ENCODE data around the gene NUDT13.
A peak's percentile ranks its signal among the peaks of the same experiment; 100 is the strongest.

The NUDT13 gene

DNA sequence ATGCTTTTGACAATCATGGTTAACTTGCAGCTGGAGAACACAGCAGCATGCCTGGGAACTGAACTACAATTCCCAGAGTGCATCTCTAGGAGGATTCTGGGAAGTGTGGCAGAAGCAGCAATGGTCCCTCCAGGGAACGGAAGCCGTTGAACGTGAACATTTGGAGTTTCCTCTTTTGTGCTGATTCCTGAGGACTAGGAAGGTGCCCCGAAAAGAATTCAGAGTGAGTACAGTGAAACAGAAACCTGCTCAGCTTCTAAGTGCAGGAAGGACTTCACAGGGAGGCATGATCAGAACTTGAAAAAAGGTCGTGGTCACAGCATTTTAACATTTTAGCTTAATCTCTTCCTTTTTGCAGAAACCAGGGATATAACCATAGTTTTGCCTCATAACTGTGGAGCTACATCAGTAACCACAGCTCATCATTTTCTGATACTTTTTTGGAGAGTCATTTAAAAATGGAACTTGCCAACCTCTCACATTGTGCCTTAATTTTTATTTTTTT, at the start of gene NUDT13:
NUDT13 (plus strand) TSS at position 111 of the 505 bp plus-strand sequence. CDS start 3,911 bp downstream, outside the sequence.
- DNase-seq, result no peak

DNA sequence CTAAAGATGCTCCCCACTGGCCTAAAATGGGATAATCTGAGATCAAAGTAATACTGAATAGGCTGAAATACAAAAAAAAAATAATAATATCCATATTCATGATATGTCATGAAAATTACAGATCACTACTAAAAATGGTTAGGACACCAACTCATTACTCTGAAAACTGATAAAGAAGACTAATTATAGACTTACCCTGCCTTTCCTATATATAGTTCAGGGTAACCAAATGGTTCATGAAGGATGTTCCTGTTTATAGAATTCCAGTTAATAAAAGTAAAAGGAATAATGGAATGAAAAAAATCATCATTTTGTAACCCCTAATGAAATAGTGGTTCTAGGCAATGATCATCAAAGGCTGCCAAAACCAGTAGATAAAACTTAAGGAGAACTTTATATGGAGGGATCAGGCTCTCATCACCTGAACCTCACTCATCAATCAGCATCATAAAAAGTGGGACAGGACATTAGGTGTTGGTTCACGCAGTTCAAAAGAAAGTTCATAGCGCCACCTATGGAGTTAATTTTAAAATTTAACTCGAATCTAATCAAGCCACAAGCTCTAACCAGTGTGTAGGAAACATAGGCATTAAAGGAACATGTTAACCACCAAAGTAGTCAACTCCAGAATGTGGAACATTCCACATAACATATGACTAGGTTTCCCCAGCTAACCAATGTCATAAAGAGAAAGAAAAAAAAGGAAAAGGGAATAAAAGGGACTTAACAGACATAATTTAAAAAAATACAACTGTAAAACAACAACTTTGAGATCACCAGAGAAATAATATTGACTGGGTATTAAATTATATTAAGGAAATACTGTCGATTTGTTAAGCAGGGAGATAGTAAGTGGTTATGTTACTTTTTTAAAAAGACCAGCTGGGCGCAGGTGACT, 49.3 kb upstream of the NUDT13 start:
- no peak for DNase-seq

DNA sequence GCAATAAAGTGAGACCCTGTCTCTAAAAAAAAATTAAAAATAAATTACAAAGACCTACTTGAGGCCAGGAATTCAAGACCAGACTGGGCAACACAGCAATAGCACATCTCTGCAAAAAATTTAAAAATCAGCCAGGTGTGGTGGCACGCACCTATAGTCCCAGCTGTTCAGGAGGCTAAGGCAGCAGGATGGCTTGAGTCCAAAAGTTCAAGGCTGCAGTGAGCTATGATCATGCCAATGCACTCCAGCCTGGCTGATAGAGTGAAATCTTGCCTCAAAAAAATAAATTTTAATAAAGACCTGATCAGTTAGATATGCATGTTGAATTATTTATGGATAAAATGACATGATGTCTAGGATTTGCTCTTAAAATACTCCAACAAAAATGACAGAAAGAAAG, 48.5 kb upstream of the NUDT13 start:
- no peak for DNase-seq

DNA sequence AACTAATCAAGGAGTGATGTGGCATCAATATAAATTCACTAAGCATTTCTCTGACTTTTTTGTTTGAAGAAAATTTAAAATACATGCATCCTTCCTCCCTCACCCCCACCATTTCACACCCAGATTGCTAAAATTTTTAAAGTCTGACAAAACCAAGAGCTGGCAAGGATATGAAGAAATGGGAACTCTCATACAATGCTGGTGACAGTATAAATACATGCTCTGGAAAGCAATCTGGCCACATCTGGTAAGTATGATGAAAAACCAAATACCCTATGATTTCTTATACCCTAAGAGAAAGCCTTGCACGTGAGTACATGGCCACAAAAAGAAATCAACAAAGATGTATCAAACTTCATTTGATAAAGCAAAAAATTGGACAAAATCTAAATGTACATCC, 44.8 kb upstream of the NUDT13 start:
- no peak for DNase-seq

DNA sequence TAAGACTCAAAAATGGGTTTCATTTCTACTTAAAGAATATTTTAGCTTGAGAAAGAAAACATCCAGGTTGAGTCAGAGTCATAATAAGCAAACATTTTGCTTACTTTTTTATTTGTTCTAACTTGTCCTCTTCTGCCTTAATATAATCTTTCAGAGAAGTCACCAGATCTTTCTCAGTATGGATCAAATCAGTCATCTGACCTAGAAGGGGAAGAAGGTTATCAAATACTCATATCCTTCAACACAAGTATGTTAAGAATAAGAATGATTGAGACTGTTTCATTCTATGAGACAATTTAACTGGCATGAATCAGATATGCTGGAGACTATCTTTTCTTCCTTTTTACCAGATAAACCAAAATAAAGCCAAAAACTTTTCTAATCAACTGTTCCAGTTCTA, 36.6 kb upstream of the NUDT13 start:
- DNase-seq, result no peak

DNA sequence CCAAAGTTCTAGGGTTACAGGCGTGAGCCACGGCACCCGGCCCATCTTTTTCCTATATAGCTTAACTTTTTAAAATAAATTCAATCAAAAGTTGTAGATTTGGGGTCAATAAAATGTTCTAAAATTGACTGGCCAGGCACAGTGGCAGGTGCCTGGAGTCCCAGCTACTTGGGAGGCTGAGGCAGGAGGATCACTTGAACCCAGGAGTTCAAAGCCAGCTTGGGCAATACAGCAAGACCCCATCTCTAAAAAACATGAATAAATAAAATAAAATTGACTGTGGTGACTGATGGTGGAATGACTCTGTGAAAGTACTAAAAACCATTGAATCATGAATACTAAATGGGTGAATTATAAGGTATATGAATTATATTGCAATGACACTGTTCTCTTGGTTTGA, 34.4 kb upstream of the NUDT13 start:
- DNase-seq, result no peak

DNA sequence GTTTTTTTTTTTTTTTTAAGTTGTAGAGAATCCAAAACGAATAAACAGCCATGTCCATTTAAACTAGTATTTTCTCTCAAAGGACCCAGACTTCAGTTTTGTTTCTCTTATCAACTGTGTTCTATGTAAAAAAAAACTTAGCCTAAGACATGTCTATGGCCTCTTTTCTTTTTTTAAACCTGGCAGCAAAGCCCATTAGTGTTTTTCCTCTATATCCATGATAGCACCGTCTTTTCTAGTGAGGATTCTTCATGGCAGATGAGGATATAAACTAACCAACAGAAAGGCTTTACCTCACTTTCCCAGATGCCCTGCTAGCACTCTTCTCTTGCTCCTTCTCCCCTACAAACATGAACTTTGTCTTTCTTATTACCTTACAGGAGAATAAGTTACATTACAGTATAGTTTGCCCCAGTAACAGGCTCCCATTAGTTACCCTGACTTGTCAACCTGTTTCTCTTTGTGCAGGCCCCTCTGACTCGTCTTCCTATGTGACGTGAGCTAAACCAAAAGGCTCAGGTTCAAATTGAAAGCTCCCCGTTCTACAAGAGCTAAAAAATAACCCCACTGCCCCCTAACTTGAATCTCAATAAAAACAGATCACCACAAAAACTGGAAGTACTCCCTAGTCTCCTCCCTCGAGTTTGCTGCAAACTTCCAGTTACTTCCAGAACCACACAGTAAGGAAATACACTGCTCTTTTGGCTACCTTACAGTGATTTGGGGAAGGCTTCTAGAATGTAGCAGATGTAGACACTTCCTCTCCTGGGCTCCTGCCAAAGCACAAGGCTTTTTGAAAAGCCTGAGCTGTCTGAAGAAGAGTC, 33.7 kb upstream of the NUDT13 start:
- no peak for DNase-seq

DNA sequence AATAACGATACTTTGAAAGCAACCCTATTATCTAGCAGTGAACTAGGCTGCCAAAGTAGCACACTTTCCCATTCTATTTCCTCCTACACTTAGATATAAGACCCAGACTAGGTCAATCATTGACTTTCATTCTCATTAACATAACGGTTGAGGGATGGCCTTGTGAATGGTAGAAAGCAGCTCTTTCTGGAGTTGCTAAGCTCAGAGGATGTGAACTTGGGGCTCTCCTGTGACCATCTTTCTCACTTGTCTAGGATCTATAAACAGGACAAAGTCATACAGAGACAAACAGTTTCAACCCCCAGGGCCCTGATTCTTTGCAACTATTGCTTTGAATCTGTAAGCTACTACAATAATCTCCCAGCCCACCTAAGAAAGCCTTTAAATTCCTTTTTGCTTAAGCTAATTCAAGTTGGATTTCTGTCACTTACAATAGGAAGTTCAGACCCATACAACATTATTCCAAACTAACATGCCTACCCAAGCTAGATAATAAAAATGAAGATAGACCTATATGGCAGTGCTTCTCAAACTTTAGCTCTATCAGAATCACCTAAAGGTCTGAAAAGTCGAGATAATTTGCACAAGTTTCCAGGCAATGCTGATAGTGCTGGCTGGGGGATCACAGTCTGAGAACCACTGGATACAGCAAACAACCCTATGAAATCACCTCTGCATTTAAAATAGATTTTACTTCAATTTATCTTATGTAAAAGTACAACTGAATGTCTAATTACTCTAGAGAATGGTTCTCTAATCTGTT, 30.3 kb upstream of the NUDT13 start:
- no peak for DNase-seq

DNA sequence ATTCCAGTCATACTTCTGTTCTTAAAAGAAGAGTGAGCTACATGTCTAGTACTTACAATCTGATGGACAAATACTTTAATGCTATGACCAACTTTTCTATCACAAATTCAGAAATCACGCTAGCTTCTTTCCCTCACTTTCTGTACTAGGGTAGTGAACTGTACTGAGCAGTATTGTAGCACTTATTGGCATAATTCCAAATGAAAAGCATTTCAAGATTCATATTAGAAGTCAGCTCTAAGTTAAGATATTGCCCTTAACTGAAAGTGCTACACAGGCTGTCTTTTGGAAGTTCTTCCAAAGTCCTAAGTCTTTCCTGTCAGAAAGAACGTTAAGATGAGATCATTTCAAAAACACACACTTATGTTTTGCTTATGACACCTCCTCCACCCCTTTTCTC, 27.0 kb upstream of the NUDT13 start:
- no peak for DNase-seq

DNA sequence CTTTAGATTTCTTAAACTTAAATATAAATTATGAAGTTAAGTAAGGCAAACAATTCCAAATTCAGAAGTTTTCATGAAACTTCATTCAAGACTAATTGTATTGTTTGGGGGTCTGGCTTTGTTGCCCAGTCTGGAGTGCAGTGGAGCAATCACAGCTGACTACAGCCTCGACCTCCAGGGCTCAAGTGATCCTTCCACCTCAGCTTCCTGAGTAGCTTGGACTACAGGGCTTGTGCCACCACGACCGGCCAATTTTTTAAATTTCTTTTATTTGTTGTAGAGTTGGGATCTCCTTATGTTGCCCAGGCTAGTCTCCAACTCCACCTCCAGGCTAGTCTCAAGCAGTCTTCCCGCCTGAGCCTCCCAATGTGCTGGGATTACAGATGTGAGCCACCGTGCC, 26.0 kb upstream of the NUDT13 start:
- no peak for DNase-seq

DNA sequence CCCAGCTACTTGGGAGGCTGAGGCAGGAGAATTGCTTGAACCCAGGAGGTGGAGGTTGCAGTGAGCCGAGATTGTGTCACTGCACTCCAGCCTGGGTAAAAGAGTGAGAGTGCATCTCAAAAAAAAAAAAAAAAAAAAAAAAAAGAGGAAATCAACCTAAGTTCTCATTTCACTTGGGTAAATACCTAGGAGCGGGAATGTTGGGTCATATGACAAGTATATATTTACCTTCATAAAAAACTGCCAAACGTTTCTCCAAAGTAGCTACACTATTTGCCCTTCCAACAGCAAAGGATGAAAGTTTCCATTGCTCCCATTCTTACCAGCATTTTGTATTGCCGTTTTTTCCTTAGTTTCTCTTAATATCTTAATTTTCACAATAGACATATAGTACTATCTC, 23.4 kb upstream of the NUDT13 start:
- no peak for DNase-seq

DNA sequence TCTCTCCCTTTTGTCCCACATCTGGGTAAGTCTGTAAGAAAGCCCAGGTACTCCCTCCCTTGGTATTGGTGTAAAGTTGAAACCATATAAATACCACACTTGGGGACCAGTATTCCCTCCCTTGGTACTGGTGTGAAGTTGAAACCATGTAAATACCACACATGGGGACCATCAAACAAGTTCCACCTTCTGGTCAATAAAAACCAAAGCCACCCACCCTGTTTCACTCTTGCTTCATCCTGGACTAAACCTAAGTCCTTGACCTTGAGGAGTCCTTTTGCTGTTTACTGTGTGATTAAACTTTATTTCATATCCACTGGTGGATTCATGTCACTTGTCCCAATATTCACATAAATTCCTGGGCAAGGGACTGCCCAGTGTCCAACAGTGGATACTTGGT, 22.0 kb upstream of the NUDT13 start:
- DNase-seq, result no peak

DNA sequence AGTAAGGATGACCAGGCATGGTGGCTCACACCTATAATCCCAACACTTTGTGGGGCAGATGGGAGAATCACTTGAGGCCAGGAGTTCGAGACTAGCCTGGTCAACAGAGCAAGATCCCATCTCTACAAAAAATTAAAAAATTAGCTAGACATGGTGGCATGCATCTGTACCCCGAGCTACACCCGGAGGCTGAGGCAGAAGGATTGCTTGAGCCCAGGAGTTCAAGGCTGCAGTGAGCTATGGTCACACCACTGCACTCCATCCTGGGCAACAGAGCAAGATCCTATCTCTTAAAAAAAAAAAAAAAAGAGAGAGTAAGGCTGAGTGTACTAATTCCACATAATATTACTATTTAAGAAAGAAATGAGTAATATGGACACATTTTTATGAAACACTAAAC, 17.4 kb upstream of the NUDT13 start:
- no peak for DNase-seq

DNA sequence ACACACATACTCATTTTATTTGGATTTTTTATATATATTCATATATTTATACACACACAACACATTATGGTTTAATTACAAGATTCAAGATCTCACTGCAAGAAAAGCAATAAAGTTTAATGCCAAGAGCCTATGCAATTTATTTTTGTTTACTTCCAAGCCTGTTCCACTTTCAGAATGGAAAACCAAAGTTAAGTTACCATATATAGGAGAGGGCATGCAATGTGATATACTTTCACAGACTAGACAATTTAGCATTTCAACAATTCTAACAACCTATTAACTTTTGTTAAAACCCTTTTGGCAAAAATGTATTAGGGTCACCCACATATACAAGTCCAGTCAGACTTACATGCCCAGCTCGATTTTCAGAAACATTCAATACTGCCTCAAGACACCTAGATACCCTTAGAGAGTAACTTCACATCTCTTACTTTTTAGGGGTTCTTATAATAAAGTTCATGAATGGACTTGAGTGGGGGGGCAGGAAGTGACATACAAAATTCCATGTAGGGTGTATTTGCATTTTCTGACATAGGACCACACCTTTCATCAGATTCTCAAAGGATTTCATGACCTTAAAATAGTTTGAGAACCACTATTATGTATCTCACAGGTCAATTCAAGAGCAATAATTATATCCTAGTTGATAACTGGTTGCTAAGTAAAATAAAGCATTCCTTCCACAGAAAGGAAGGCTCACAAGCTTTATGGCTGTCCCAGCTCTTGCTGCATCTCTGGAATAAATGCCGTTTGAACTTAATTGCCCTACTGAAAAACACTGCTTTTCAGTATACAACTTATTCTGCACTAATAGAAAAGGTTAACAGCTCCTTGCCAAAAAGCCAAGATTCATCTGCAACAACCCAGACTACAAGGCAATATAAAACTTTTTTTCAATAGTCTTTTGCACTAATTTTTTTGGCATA, 16.1 kb upstream of the NUDT13 start:
- no peak for DNase-seq

DNA sequence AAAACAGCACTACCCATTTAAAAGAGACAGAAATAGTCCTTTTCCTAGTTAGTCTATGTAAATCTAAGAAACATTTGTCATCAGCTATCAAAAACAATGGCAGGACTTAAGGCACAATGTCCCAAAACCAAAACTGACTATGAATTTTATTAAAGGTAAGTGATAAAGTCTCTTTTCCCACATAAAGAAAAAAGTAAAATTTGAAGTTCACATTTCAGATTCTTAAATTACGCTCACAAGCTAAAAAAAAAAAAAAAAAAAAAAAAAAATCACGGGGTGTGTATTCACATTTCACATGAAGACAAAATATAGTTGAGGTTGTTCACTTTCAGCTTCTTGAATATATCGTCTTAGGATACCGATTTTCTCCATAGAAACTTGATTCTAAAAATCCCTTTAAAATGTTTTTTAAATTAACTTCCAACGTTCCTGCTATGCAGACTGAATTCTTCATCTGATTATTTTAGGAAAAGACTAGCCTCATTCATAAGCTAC, 15.2 kb upstream of the NUDT13 start:
- no peak for DNase-seq

DNA sequence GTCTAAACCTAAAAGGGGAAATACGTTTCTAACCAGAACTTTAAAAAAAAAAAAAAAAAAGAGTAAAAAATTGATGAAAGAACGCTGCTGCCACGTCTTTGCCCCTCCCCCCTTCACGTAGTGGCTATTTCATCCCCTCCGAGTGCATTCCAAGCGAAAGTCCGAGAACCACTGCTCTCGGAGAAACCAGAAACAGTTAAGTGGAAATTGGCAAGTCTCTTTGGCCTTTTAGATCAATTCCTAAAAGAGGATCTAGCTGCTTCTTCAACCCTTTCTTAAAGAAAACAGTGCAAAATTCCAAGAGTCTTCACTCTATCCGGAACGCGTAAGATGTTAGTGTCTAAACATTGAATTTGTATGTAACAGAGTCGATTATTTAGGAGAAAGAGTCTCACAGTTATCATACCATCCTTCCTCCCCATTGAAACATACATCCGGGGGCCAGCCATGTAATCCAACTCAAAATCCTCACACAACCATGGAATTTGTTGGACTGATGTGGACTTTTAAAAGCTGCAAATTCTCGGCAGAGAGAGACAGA, 14.7 kb upstream of the NUDT13 start:
- no peak for DNase-seq

DNA sequence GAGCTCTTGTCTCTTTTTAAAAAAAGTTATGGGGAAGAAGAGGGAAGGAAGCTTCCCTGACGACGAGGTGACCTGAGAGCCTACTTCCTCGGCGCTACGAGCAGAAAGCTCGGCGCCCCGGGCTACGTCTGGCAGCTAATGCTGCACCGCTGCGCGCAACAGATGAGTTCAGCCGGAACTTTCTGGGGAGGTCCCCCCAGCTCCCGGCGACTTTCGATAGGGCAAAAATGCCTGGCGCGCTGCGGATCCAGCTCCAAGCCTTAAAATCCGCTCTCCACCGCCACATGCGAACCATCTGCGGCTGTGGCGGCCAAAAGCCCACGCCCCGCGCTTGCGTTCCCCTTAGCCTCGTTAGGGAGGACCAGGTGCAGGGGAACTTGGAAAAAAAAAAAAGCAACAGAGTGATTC, 14.2 kb upstream of the NUDT13 start:
- DNase-seq, result no peak

DNA sequence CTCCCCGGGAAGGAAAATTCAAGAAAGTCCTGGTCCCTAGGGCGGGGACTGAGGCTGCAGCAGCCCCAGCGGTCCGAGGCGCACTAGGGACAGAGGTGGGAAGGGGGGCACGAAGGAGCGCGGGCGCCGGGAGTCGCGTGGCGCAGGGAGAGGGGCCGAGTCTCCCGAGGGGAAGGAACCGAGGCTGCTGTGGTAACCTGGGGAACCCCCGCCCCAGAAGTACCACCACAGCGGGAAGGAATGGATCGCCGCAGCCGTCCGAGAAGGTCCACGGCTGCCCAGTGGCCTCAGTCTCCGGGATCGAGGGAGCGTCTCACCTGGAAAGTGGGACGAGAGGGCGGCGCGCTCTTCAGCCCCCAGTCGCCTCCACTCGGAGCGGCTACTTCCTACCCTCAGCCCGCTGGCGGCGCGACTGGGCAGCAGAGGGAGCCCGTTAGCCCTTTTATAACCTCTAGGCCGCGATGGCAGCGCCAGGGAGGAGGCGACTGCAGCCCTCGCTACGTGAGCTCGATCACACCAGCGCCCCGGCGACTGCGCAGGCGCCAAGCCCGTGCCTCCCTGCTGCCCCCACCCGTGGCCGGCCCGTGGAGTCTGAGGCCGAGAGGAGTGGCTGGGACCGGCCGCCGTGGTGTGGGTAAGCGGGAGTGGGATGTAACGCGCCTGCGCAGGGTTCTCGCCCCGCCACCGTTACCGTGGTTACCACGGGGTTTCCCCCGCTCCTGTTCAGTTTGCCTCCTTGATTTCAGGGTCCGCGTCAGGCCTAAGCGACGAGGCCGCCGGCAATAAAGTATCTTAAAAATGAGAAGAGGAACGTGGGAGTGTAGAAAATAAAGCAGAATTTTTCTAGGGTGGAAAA, 13.6 kb upstream of the NUDT13 start, which contains the start of gene P4HA1:
P4HA1 (minus strand) TSS at position 418 of the 856 bp plus-strand sequence. CDS start 21,983 bp downstream, outside the sequence.
- peak; percentile 48 for DNase-seq

DNA sequence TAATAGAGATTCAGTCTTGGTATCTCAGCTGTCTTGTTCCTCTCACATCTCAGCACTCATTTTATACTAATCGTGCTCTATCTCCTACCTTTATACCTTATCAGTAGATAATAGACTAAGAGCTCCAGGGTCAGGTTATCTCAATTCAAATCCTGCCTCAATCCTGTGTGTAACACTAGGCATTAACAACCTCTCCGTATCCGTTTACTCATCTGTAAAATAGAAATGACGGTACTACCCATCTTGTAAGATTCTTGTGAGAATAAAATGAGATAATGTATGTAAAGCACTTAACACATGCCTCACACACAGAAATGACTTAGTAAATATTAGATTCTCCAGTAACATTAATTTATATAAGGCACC, 13.0 kb upstream of the NUDT13 start:
- DNase-seq, result no peak

DNA sequence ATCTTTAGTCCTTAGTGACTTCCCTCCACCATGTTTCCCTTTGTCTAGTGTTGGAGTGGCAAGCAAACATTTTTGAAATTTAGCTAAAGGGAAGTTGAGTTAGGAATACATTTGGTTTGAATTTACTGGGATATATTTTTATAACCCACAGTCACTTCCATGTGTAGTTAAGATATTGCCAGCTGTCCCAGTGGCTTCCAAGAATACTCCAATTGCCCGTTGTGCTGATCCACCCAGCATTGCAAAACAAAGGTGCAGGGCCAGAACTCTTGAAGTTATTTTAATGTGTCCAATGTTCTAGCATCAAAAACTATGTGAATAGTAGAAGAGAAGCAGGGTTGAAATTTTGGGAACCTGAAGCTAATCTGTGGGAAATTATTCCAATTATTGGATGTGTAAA, 11.1 kb upstream of the NUDT13 start:
- DNase-seq, result no peak

All from NCI-H187 treated with DMSO at 0.1 percent for 48 hours (cell line).